H1 (cell line): ENCODE measurements around the gene FAM240A.

Experiments
- POLR2A ChIP-seq, 2 experiments: IDR thresholded peaks; 1 replicate in 1 of 2; 2 replicates in 1 of 2; pipeline ENCODE4 v1.6.1; 2011; ENCODE audit warnings: low read depth in 2 of 2, low read length in 2 of 2, mild to moderate bottlenecking in 2 of 2; ENCODE audit errors: control extremely low read depth in 1 of 2
- POLR2AphosphoS5 ChIP-seq: IDR thresholded peaks from 2 replicates; pipeline ENCODE4 v1.6.1; 2011; ENCODE audit warnings: low read depth, low read length

- TF ChIP-seq POLR2A (IDR thresholded peaks at IDR 0.05; ENCODE audit: control extremely low read depth in 1 of 2, low read depth in 2 of 2, low read length in 2 of 2), result no peak
- no peak for TF ChIP-seq POLR2AphosphoS5
Measured at GRCh38 chr3:46595819-46596314, 16.5 kb upstream of the FAM240A start.
